OCI-LY7 (cell line): ENCODE data around the gene ATXN1. TPM values are rescaled to one million over a fixed set of nuclear protein-coding genes. Genes with fewer than 3 reads are reported as not detected.

Experiments
- BruUV-seq: library from RNA; stranded (reverse); fragments of 400-500 nt; replicated peaks from 2 replicates; lab custom pipeline; 2021; lab: Mats Ljungman, UMichigan
- CTCF ChIA-PET: fragments of 300-600 bp; sonication (Branson Sonifier 250); formaldehyde crosslinking; loops from one replicate; lab custom pipeline; 2022; ENCODE audit warnings: antibody characterized with exemption; ENCODE audit not compliant: unreplicated experiment; lab: Charles Lee
- POLR2A ChIA-PET: fragments of 300-600 bp; sonication (Branson Sonifier 250); formaldehyde crosslinking; loops from one replicate; lab custom pipeline; 2022; ENCODE audit warnings: antibody characterized with exemption; lab: Charles Lee
- DNase-seq: peaks from one replicate; pipeline ENCODE4 v3.0.0-alpha.2; 2015; ENCODE audit warnings: low spot score
- H2AFZ ChIP-seq: fragments of 200-600 bp; sonication (generic), shearing (Covaris generic); 2 replicates; pipeline ENCODE4 v1.6.1; 2014; ENCODE audit warnings: mild to moderate bottlenecking, antibody characterized with exemption, low read length, moderate library complexity
- H3K27ac ChIP-seq: fragments of 200-600 bp; sonication (generic); 2 replicates; pipeline ENCODE4 v1.5.1; 2014; ENCODE audit warnings: mixed run types, low read depth, mild to moderate bottlenecking, moderate library complexity, low read length, inconsistent platforms; ENCODE audit not compliant: poor library complexity, severe bottlenecking
- H3K36me3 ChIP-seq: fragments of 200-600 bp; sonication (generic); 2 replicates; pipeline ENCODE4 v1.6.1; 2014; ENCODE audit warnings: mild to moderate bottlenecking, antibody characterized with exemption, low read length, moderate library complexity, mixed read lengths; ENCODE audit not compliant: insufficient read depth
- H3K4me1 ChIP-seq: fragments of 200-600 bp; sonication (generic); 2 replicates; pipeline ENCODE4 v1.5.1; 2014; ENCODE audit warnings: mild to moderate bottlenecking, low read length; ENCODE audit not compliant: insufficient read depth, poor library complexity, severe bottlenecking
- H3K4me2 ChIP-seq: fragments of 200-600 bp; sonication (generic); 2 replicates; pipeline ENCODE4 v1.6.1; 2014; ENCODE audit warnings: mild to moderate bottlenecking, low read length
- H3K4me3 ChIP-seq: fragments of 200-600 bp; sonication (generic); 2 replicates; pipeline ENCODE4 v1.5.1; 2014; ENCODE audit warnings: mild to moderate bottlenecking, low read depth, low read length; ENCODE audit not compliant: poor library complexity, severe bottlenecking
- H3K79me2 ChIP-seq: fragments of 200-600 bp; sonication (generic); 2 replicates; pipeline ENCODE4 v1.6.1; 2016; ENCODE audit warnings: low read depth, mild to moderate bottlenecking, low read length, moderate library complexity, mixed read lengths; ENCODE audit not compliant: insufficient read depth
- H3K9me2 ChIP-seq: fragments of 200-600 bp; sonication (generic); 2 replicates; pipeline ENCODE4 v1.6.1; 2016; ENCODE audit warnings: mild to moderate bottlenecking, low read length, mixed read lengths; ENCODE audit not compliant: insufficient read depth
- H3K9me3 ChIP-seq: fragments of 200-600 bp; sonication (generic); 2 replicates; pipeline ENCODE4 v1.6.1; 2014; ENCODE audit warnings: mild to moderate bottlenecking, mixed run types, low read length, mixed read lengths
- H4K20me1 ChIP-seq: fragments of 200-600 bp; sonication (generic); 2 replicates; pipeline ENCODE4 v1.6.1; 2014; ENCODE audit warnings: mild to moderate bottlenecking, antibody characterized with exemption, low read length, moderate library complexity, mixed read lengths; ENCODE audit not compliant: insufficient read depth
- CTCF ChIP-seq: fragments of 200-600 bp; sonication (generic); conservative IDR thresholded peaks from 2 replicates; pipeline ENCODE4 v1.5.1; 2014; ENCODE audit warnings: mild to moderate bottlenecking, antibody characterized with exemption, low read length, moderate library complexity, mixed read lengths
- EZH2phosphoT487 ChIP-seq: fragments of 200-600 bp; sonication (generic); IDR thresholded peaks from 2 replicates; pipeline ENCODE4 v1.6.1; 2018; ENCODE audit warnings: low read depth, borderline replicate concordance, mild to moderate bottlenecking, mixed run types, antibody characterized with exemption, low read length, moderate library complexity, mixed read lengths
- intact Hi-C: fragments of 100-400 bp; cut with micrococcal nuclease; formaldehyde crosslinking; loops from one replicate; pipeline ENCODE4 v1.10.0; 2022; ENCODE audit not compliant: unreplicated experiment
- total RNA-seq, 2 experiments: library from RNA; depleted of rRNA in 1 of 2; stranded (reverse); fragments of >200 nt in 1 of 2; shearing (Covaris generic) in 1 of 2; gene quantifications; 2 replicates each; pipeline ENCODE4 v1.2.3, GENCODE V29; 2014 to 2022

The ATXN1 gene
- total RNA-seq, 2 experiments from 2014 or later: not detected

- no peaks in the 10 kb centered on the region for H3K79me2 ChIP-seq
- H3K4me1 ChIP-seq: no peaks in the 10 kb centered on the region
- intact Hi-C loops: no loop called here
- no peaks in the 10 kb centered on the region for H3K9me3 ChIP-seq
- no peaks in the 10 kb centered on the region for H3K9me2 ChIP-seq
- no peak for TF ChIP-seq EZH2phosphoT487
- no peak for TF ChIP-seq CTCF
- H3K4me3 ChIP-seq: no peak overlapping the region
- no TSS peak for BruUV-seq
- no peak overlapping the region for H2AFZ ChIP-seq
- POLR2A ChIA-PET: interaction anchor here (1.0 kb wide), 1 partner anchor 11 kb away, joined by 3 read pairs; no protein-coding TSS in a partner anchor
- H3K36me3 ChIP-seq: no peaks in the 10 kb centered on the region
- H4K20me1 ChIP-seq: no peaks in the 10 kb centered on the region
- DNase-seq: no peak
- H3K27ac ChIP-seq: no peak overlapping the region
- CTCF ChIA-PET: no interaction called here
- no peak overlapping the region for H3K4me2 ChIP-seq
Measured at GRCh38 chr6:16533210-16533609, 228.1 kb downstream of the ATXN1 start.

GRCh38 chr6:16527691-16528090, 233.6 kb downstream of the ATXN1 start:
- ChIA-PET CTCF (no interaction called here), POLR2A (interaction anchor here (0.5 to 1.2 kb wide), 2 partner anchors 56 to 60 kb away, joined by 3 read pairs; no protein-coding TSS in a partner anchor)
- no peak overlapping the region for H3K4me2 ChIP-seq
- H3K4me1 ChIP-seq: no peaks in the 10 kb centered on the region
- H3K4me3 ChIP-seq: no peak overlapping the region
- no peaks in the 10 kb centered on the region for H3K79me2 ChIP-seq
- no peaks in the 10 kb centered on the region for H4K20me1 ChIP-seq
- H3K9me3 ChIP-seq: no peaks in the 10 kb centered on the region
- DNase-seq: no peak
- H3K36me3 ChIP-seq: no peaks in the 10 kb centered on the region
- no TSS peak for BruUV-seq
- no peak overlapping the region for H3K27ac ChIP-seq
- no peak overlapping the region for H2AFZ ChIP-seq
- no peak for TF ChIP-seq EZH2phosphoT487
- TF ChIP-seq CTCF: no peak
- no peaks in the 10 kb centered on the region for H3K9me2 ChIP-seq
- intact Hi-C loops: no loop called here

GRCh38 chr6:16524380-16524707, 236.9 kb downstream of the ATXN1 start:
- no peaks in the 10 kb centered on the region for H3K9me2 ChIP-seq
- no TSS peak for BruUV-seq
- H3K27ac ChIP-seq: no peak overlapping the region
- intact Hi-C loops: no loop called here
- ChIA-PET POLR2A (no interaction called here), CTCF (no interaction called here)
- DNase-seq: no peak
- no peaks in the 10 kb centered on the region for H3K9me3 ChIP-seq
- H3K4me1 ChIP-seq: no peaks in the 10 kb centered on the region
- no peaks in the 10 kb centered on the region for H3K36me3 ChIP-seq
- no peaks in the 10 kb centered on the region for H3K79me2 ChIP-seq
- no peak overlapping the region for H3K4me2 ChIP-seq
- no peaks in the 10 kb centered on the region for H4K20me1 ChIP-seq
- no peak overlapping the region for H3K4me3 ChIP-seq
- H2AFZ ChIP-seq: no peak overlapping the region
- TF ChIP-seq CTCF: no peak
- no peak for TF ChIP-seq EZH2phosphoT487
